Lung microvascular endothelial cell (primary cell): ENCODE data around the gene AMIGO3. TPM values are rescaled to one million over a fixed set of nuclear protein-coding genes. Genes with fewer than 3 reads are reported as not detected.
A peak's percentile ranks its signal among the peaks of the same experiment; 100 is the strongest.

Experiments
- DNase-seq, 2 donors: peaks; one replicate each; pipeline versions ENCODE4 v3.0.0 to v3.0.0-alpha.2; 2010; ENCODE audit warnings: low read depth in 2 of 2
- total RNA-seq: library from RNA; depleted of rRNA; stranded (reverse); fragments of >200 nt; gene quantifications from 2 replicates; pipeline ENCODE4 v1.2.1, GENCODE V29; 2014

AMIGO3 gene
- total RNA-seq, 1 donor from 2014 or later: 0.40 TPM

- no peak for DNase-seq
These were observed 6.6 kb upstream of the AMIGO3 start for GRCh38 chr3:49725906-49726681.

GRCh38 chr3:49724586-49724985 lies 5.1 kb upstream of the AMIGO3 start:
- DNase-seq: peak; percentile 27 to 56

- peak; percentile 98 to 99 for DNase-seq
These were observed 4.4 kb upstream of the AMIGO3 start, which contains the start of gene GMPPB for GRCh38 chr3:49723628-49724551. GMPPB (minus strand) TSS chr3:49723951; CDS start chr3:49723726, 225 bp downstream.

- peak; percentile 56 to 71 for DNase-seq
These were observed 3.8 kb upstream of the AMIGO3 start for GRCh38 chr3:49723296-49723627.

GRCh38 chr3:49722896-49723295 lies 3.4 kb upstream of the AMIGO3 start:
- DNase-seq: no peak

GRCh38 chr3:49721896-49722781 lies 2.7 kb upstream of the AMIGO3 start:
- DNase-seq: no peak

- no peak for DNase-seq
These were observed 2.1 kb upstream of the AMIGO3 start for GRCh38 chr3:49721596-49721895.

GRCh38 chr3:49720855-49721595 lies 1.5 kb upstream of the AMIGO3 start:
- no peak for DNase-seq

- DNase-seq: peak; percentile 27 to 28
These were observed 648 bp downstream of the AMIGO3 start for GRCh38 chr3:49718858-49719213.

- peak in 1 of 2 donors; percentile 20 for DNase-seq
These were observed 1.3 kb downstream of the AMIGO3 start for GRCh38 chr3:49717959-49718857.

GRCh38 chr3:49717211-49717958 lies 2.1 kb downstream of the AMIGO3 start:
- DNase-seq: no peak

- DNase-seq: no peak
These were observed 2.7 kb downstream of the AMIGO3 start for GRCh38 chr3:49716691-49717210.

- no peak for DNase-seq
These were observed 3.3 kb downstream of the AMIGO3 start for GRCh38 chr3:49716169-49716568.

- DNase-seq: no peak
These were observed 3.8 kb downstream of the AMIGO3 start for GRCh38 chr3:49715611-49716121.

- DNase-seq: no peak
These were observed 4.5 kb downstream of the AMIGO3 start for GRCh38 chr3:49714728-49715550.

- DNase-seq: no peak
These were observed 6.0 kb downstream of the AMIGO3 start for GRCh38 chr3:49713336-49714105.
